ENCODE measurements around the gene LACTBL1.

DNA sequence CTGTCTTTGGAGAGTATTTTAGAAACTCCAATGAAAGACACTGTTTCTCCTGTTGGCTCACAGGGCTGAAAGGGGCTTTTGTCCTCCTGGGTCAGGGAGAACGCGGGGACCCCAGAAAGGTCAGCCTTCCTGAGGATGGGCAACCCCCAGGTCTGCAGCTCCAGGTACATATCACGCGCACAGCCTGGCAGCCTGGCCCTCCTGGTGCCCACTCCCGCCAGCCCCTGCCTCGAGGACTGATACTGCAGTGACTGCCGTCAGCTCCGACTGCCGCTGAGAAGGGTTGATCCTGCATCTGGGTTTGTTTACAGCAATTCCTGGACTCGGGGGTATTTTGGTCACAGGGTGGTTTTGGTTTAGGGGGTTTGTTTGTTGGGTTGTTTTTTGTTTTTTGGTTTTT lies 58.5 kb downstream of the LACTBL1 start:
- TF ChIP-seq, protein P1, sequence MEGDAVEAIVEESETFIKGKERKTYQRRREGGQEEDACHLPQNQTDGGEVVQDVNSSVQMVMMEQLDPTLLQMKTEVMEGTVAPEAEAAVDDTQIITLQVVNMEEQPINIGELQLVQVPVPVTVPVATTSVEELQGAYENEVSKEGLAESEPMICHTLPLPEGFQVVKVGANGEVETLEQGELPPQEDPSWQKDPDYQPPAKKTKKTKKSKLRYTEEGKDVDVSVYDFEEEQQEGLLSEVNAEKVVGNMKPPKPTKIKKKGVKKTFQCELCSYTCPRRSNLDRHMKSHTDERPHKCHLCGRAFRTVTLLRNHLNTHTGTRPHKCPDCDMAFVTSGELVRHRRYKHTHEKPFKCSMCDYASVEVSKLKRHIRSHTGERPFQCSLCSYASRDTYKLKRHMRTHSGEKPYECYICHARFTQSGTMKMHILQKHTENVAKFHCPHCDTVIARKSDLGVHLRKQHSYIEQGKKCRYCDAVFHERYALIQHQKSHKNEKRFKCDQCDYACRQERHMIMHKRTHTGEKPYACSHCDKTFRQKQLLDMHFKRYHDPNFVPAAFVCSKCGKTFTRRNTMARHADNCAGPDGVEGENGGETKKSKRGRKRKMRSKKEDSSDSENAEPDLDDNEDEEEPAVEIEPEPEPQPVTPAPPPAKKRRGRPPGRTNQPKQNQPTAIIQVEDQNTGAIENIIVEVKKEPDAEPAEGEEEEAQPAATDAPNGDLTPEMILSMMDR (IDR thresholded peaks at IDR 0.05; ENCODE audit: low read depth, low read length, missing input control), result no peak
- TF ChIP-seq NR2F2 (IDR thresholded peaks at IDR 0.05) (no peak), GABPA (IDR thresholded peaks at IDR 0.05 in 1 of 2, conservative IDR thresholded peaks at IDR 0.05 in 1 of 2) (no peak), MAX (IDR thresholded peaks at IDR 0.05) (no peak), RAD21 (IDR thresholded peaks at IDR 0.05) (no peak), YY1 (IDR thresholded peaks at IDR 0.05) (no peak)
- TF ChIP-seq, protein P2, sequence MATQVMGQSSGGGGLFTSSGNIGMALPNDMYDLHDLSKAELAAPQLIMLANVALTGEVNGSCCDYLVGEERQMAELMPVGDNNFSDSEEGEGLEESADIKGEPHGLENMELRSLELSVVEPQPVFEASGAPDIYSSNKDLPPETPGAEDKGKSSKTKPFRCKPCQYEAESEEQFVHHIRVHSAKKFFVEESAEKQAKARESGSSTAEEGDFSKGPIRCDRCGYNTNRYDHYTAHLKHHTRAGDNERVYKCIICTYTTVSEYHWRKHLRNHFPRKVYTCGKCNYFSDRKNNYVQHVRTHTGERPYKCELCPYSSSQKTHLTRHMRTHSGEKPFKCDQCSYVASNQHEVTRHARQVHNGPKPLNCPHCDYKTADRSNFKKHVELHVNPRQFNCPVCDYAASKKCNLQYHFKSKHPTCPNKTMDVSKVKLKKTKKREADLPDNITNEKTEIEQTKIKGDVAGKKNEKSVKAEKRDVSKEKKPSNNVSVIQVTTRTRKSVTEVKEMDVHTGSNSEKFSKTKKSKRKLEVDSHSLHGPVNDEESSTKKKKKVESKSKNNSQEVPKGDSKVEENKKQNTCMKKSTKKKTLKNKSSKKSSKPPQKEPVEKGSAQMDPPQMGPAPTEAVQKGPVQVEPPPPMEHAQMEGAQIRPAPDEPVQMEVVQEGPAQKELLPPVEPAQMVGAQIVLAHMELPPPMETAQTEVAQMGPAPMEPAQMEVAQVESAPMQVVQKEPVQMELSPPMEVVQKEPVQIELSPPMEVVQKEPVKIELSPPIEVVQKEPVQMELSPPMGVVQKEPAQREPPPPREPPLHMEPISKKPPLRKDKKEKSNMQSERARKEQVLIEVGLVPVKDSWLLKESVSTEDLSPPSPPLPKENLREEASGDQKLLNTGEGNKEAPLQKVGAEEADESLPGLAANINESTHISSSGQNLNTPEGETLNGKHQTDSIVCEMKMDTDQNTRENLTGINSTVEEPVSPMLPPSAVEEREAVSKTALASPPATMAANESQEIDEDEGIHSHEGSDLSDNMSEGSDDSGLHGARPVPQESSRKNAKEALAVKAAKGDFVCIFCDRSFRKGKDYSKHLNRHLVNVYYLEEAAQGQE (IDR thresholded peaks at IDR 0.05), result no peak
